Mucosa of descending colon (tissue), 3 donors: ENCODE measurements around the gene GRK3. TPM values are rescaled to one million over a fixed set of nuclear protein-coding genes. Genes with fewer than 3 reads are reported as not detected.

ENCODE experiments used
- ATAC-seq: fragments of 200-7000 bp; cut with Tn5 transposase; one replicate; pipeline ENCODE4 v1.9.1; 2020; ENCODE audit warnings: mild to moderate bottlenecking, moderate library complexity
- DNase-seq, 3 donors: peaks; one replicate each; pipeline ENCODE4 v3.0.0-alpha.2; 2020
- H3K36me3 ChIP-seq: fragments of 200-600 bp; one replicate; pipeline ENCODE4 v1.8.0; 2021; ENCODE audit warnings: low read depth, mild to moderate bottlenecking
- H3K4me1 ChIP-seq: fragments of 200-600 bp; one replicate; pipeline ENCODE4 v1.8.0; 2021; ENCODE audit warnings: low read depth, mild to moderate bottlenecking
- H3K4me3 ChIP-seq: fragments of 200-600 bp; one replicate; pipeline ENCODE4 v1.8.0; 2021; ENCODE audit warnings: mild to moderate bottlenecking
- H3K9me3 ChIP-seq: fragments of 200-600 bp; one replicate; pipeline ENCODE4 v1.8.0; 2021; ENCODE audit warnings: mild to moderate bottlenecking
- intact Hi-C, 2 donors: fragments of 100-400 bp; cut with DNase I in 1 of 2; cut with micrococcal nuclease in 1 of 2; formaldehyde crosslinking; loops; one replicate each; pipeline versions ENCODE4 v1.11.0 to v1.11.1; 2022; cut with DNase I, micrococcal nuclease
- total RNA-seq, 3 donors: library from RNA; stranded (reverse); fragmentation: NEBNext Ultra II Directional in 2 of 3; extraction: Animal tissue kit (Norgen Biotek cat#: 25700) in 2 of 3; gene quantifications; one replicate each; pipeline versions ENCODE4 v1.2.1 to v1.2.4, GENCODE V29; 2021 to 2023
- TF ChIP-seq, protein P1 (sequence below): fragments of 200-600 bp; IDR thresholded peaks from one replicate; pipeline ENCODE4 v1.8.0; 2022; ENCODE audit warnings: antibody characterized with exemption, mild to moderate bottlenecking
- donor health status: DM: no; HTN: no; CAD: no; lungs with moderate emphysema.
- donor health status: DM: no; HTN: no; CAD: no.
- donor health status: DM: no; HTN: yes; CAD: no.

GRK3 gene
- total RNA-seq, 3 donors from 2014 or later, result 2.1 to 16.1 (median 3.2) TPM

DNA sequence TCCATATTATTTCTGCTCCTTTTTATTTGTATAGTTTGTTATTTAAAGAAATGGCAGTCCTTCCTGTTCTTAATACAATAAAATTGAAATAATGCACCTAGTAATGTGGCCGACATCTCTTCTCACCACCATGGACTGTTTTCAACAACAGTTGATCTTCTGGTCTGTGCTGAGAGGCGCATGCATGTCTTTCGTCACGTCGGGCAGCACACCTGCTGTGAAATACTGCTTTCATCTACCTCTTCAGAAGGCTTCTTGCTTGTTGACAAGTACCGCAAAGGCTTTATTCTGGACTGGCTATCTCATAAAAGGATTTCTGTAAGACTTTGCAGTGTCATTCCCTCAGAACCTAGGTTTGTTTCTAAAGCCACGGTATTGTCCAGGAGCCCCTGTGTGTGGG lies 163.6 kb downstream of the GRK3 start:
- Histone ChIP-seq H3K36me3 (no peaks in the 10 kb centered on the region), H3K9me3 (no peaks in the 10 kb centered on the region), H3K4me3 (no peak overlapping the region), H3K4me1 (peaks cover 3% of the 10 kb centered on the region)
- ATAC-seq, result no peak
- DNase-seq, result no peak
- TF ChIP-seq, protein P1, sequence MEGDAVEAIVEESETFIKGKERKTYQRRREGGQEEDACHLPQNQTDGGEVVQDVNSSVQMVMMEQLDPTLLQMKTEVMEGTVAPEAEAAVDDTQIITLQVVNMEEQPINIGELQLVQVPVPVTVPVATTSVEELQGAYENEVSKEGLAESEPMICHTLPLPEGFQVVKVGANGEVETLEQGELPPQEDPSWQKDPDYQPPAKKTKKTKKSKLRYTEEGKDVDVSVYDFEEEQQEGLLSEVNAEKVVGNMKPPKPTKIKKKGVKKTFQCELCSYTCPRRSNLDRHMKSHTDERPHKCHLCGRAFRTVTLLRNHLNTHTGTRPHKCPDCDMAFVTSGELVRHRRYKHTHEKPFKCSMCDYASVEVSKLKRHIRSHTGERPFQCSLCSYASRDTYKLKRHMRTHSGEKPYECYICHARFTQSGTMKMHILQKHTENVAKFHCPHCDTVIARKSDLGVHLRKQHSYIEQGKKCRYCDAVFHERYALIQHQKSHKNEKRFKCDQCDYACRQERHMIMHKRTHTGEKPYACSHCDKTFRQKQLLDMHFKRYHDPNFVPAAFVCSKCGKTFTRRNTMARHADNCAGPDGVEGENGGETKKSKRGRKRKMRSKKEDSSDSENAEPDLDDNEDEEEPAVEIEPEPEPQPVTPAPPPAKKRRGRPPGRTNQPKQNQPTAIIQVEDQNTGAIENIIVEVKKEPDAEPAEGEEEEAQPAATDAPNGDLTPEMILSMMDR, result no peak
- intact Hi-C loops, result no loop called here

DNA sequence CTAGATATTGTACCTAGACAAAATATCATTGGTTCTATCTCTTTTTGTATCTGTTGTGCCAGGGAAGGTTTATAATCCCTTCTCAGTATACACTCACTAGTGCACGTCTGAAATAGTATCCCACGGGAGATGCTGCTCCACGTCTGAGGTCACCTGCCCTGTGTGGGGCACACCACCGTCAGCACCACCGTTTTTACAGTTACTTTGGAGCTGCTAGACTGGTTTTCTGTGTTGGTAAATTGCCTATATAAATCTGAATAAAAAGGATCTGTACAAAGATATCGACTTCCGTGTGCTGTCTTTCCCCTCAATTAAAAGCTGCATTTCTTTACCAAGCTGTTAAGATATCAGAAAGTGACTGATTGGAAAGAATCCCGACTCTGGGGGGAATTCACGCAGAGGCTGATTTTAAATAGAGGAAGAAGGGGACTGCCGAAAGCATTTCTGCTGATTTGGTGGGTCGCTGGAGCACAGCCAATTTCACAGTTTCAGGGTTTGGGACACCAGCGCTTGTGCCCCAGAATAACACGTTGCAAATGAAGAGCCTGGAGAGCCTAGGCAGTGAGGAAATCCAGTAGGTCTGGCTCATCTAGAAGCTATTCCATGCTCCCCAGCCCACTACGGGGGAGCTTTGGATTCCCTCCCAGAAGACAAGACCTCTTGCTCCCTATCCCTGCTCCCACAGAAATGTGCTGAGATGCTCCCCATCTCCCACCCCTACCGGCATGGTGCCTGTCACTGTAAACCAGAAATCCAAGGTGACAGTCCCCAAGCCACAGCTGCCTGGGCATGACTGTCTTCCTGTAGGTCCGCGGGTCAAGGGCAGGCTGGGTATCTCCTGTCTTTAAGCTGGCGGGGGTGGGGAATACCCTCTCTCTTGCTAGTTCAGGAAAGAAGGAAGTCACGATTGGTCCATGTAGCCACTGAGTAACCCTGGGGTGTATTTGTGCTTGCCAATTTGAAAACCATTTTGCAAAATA lies 164.8 kb downstream of the GRK3 start:
- no peaks in the 10 kb centered on the region for H3K9me3 ChIP-seq
- intact Hi-C loops, result no loop called here
- TF ChIP-seq, protein P1, result no peak
- peaks cover 3% of the 10 kb centered on the region for H3K4me1 ChIP-seq
- DNase-seq, result no peak
- H3K36me3 ChIP-seq, result no peaks in the 10 kb centered on the region
- peak; percentile 44 for ATAC-seq
- H3K4me3 ChIP-seq, result no peak overlapping the region

DNA sequence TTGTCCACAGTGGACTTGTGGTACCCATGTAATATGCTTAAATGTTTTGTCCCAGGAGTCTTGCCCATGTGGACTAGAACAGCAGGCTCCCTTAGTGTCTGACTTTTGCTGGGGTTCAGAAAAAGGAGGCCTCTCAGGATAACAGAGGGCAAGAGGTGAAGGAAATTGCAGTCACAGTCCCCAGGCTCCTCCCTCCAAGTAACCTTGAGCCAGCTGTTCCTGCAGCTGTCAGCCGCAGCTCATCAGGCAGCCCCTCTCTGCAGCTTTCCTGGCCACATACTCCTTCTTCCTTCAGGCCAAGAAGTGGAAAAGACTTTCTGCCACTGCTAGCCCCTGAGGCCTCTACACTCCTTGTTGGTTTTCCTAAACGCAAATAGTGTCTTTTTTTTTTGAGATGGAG lies 171.2 kb downstream of the GRK3 start:
- ATAC-seq (no peak), DNase-seq (no peak)
- no peak overlapping the region for H3K4me3 ChIP-seq
- H3K9me3 ChIP-seq, result no peaks in the 10 kb centered on the region
- no peaks in the 10 kb centered on the region for H3K36me3 ChIP-seq
- intact Hi-C loops, result no loop called here
- H3K4me1 ChIP-seq, result no peaks in the 10 kb centered on the region
- TF ChIP-seq, protein P1, result no peak

DNA sequence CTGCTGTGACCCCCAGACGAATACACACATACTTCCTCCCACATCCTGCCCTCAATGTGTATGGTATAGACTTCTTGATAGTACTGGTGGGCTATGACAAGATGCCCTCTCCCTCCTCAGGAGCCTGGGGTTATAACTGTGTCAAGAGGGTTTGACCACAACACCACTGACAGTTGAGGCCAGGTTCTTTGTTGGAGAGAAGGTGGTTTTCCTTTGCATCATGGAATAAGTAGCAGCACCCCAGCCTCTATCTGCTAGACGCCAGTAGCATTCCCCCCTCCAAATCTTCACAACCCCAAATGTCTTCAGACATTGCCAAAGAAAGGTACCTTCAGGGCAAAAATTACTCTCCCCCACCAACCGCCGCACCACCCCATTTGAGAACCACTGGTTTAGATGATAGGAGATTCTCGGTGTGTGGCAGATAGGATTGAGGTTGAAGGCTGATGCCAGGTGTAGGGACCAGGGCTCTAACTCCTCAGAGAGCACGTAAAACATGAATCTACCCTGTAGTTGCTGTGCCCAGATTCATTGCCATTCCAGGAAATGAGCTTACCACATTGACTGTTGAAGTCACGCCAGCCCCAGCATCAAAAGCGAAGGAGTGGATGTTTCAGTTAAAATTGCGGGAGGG lies 172.0 kb downstream of the GRK3 start:
- H3K4me1 ChIP-seq, result no peaks in the 10 kb centered on the region
- ATAC-seq (no peak), DNase-seq (no peak)
- TF ChIP-seq, protein P1, result no peak
- intact Hi-C loops, result no loop called here
- H3K9me3 ChIP-seq, result no peaks in the 10 kb centered on the region
- H3K36me3 ChIP-seq, result no peaks in the 10 kb centered on the region
- H3K4me3 ChIP-seq, result no peak overlapping the region

DNA sequence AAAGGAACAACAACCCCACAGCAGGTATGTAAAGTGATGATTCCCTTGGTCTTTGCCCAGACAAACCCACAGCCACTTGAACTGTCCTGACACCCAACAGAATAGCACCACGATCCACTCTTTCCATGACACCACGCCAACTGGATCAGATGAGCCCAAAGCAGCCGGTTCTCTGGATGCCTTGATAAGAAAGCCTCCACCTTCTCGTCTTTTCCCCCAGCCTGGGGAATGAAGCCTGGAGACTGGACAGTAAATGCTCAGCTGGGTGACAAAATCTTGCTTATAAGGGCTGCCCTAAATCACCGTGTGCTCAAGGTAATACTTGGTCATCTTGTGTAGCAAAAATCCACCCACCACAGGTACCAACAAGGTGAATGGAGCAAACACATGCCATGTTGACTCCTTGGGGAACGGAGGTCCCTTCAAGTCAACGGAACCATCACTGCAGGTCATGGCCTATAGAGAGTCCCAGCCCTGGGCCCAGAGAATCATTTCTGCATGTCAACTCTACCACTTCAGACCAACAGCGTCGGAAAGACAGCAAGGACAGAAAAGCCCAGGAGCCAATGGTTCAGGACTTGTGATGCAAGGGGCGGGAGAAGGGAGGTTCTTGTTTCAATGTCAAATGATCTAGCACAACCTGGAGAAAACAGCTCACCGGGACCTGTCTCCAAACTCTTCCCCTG lies 175.3 kb downstream of the GRK3 start:
- TF ChIP-seq, protein P1, result no peak
- no peaks in the 10 kb centered on the region for H3K36me3 ChIP-seq
- no peak for ATAC-seq
- DNase-seq, result no peak
- intact Hi-C loops, result no loop called here
- no peaks in the 10 kb centered on the region for H3K4me1 ChIP-seq
- no peaks in the 10 kb centered on the region for H3K9me3 ChIP-seq
- H3K4me3 ChIP-seq, result no peak overlapping the region
